HG03045 (cell line): ENCODE results near the gene ARHGAP15.

ENCODE experiments used
- ATAC-seq: cut with Tn5 transposase; IDR thresholded peaks from one replicate; pipeline ENCODE4 v1.9.1; 2021; ENCODE audit warnings: mild to moderate bottlenecking, moderate library complexity; ENCODE audit not compliant: unreplicated experiment

The ARHGAP15 gene

DNA sequence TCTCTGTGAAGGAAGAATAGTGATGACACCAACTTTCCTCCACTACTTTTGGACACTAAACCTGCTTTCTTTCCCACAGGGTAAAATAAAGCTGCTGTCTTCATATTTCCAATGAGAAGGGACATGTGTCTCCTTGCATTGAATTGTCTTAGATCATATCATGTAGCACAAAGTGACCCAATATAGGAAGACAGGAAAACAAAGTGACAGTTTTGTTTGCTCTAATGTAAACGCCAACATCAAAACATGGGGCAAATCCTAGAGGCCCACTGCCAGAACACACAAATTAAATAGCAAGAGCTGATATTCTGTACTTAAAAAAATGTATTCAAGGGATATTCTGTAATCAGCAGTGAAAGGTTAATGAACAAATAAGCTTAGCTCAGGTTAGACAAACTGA lies 36.1 kb downstream of the ARHGAP15 start:
- ATAC-seq = no peak

DNA sequence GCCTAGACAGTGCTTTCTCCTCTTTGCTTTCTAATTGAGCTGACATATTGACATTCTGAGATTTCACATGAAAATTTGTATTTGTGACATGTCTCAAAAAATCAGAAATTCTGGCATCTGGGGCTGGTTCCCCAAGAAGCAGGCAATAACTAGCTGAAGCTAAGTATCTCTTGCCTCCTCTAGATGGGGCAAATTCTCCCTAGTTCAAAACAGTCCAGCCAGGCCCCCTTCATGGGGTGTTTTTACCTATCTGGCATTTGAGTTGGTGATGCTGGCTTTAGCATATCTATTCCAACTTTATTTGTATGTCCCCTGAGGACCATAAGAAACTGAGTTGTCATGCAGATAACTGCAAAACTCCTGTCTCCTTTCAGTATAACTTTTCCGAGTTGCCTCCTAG lies 39.9 kb downstream of the ARHGAP15 start:
- ATAC-seq = no peak

DNA sequence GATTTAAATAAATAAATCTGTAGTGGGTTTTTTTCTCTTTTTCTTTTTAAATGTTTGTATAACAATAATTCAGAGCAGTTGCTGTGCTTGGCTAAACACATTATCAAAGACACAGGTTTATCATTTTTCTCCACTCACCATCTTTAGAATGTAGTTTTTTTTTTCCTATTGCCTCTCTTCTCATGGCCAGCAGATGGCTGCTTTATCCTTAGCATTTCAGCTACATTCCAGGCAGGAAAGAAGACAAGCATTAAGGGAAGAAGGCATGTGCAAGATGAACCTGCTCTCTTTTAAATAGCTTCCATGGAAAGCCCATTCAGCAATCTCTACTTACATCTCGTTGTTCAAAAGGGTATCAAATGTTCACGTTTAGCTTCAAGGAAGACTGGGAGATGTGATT lies 42.6 kb downstream of the ARHGAP15 start:
- ATAC-seq = no peak

DNA sequence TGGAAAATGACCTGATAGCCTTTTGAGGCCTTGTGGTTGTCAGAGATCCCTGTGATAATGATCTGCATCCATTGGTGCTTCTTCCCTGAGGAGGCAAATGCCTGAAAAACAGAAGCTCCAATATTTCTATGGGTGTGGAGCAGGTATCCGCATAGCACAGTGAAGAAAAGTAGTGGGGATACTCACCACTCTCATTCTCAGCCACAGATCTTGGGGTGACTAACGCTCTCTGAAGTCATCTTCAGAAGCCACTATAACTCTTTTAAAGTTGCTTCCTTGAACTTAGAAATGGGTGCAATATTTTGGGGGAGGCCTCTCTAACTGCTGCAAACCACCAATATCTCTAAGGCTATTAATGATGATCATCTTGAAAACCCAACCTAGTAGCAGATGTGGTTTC lies 46.2 kb downstream of the ARHGAP15 start:
- no peak for ATAC-seq

DNA sequence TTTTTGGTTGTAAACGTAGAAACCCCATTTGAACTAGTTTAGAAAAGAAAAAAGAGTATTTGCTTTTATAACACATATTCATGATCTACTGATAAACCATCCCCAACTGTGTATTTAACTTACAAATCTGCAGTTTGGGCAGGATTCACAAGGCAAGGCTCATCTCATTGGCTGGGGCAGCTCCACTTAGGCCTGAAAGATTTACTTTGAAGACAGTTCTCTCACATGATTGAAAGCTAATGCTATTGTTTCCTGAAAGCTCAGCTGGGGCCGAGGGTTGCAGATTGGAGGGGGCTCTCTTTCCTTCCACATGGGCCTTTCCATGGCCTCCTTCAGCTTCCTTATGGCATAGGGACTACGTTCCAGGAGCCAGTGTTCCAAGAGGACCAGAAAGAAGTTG lies 47.4 kb downstream of the ARHGAP15 start:
- peak; percentile 31 for ATAC-seq

DNA sequence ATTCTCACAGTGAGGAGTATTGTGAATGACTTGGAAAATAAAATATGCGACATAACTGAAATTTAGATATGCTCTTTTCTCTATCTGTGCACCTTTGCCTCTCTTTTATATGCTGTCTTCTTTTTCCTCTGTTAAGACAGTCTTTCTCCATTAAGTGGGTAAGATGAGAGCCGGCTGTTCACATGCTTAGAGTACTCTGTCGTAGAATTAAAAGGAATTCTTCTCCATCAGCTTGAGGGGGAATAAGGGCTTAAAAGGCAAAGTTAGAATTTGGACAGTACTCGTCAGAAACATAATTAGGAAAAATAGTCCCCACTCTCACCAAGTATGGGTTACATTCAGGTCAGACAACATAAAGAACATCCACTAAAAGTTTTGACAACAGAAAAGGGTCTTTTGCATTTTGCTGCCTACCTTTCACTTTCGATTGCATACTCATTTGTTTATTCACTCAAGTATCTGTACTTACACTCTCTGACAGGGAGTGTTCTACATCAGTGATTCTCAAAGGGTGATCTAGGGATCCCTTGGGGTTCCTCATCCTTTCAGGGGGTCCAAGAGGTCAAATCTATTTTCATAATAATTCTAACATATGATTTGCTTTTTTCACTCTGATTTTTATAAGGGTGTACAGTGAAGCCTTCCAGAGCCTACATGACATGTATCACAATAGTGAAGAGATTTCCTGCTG lies 48.0 kb downstream of the ARHGAP15 start:
- peak; percentile 94 for ATAC-seq

DNA sequence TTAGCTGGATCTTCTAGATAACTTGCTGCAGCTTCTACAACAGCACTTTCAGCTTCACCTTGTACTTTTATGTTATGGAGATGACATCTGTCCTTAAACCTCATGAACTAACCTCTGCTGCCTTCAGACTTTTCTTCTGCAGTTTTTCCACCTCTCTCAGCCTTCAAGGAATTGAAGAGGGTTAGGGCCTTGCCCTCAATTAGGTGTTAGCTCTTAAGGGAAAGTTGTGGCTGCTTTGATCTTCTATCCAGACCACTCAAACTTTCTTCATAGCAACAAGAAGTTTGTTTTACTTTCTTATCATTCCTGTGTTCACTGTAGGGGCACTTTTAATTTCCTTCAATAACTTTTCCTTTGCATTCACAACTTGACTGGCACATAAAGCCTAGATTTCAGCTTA lies 52.3 kb downstream of the ARHGAP15 start:
- ATAC-seq = no peak

DNA sequence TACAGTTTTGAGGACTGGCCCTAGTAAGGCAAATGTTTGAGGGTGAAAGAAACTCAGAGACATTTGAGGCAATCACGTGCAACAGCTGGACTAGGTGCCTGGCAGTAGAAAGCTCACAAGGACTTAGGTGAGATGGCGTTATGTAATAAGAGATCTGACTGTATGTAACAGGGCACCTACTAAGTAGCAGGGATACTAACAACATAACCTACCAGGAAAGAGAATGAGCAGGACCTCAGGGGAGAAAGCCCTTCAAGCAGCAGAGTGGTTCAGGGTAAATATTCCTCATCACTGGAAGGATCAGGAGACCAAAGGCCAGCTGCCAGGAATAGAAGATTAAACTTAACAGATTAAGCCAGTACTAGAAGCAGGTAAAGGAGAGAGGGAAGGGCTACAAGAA lies 53.4 kb downstream of the ARHGAP15 start:
- ATAC-seq = no peak

DNA sequence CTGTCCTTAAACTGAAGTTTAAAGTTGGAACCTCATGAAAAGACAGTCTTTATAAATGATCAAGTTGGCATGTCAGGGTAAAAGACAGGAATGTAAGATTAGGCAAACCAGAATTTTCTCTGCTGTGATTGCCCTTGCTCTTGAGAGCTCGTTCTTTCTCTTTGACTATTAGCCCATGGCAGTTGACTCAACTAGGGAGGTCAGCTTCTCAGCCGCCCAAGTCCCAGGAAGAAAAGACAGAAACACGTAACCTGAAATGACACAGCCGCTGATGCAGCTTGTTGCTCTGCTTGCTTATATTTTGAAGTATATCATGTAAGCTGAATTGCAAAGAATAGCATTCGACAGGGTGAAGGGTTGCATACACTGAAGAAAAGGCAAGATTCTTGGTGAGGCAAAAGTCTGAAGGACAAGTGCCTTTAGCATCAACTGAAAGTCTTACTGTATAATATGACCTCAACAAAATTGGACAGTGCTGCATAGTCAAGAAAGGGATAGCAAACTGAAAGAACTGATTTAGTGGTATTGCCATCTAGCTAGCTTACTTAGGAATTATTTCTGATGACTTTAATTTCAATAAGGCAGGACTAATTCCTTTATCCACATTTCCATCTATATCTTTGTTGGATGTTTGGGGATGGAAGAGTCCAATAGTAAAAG lies 54.7 kb downstream of the ARHGAP15 start:
- peak; percentile 90 for ATAC-seq

DNA sequence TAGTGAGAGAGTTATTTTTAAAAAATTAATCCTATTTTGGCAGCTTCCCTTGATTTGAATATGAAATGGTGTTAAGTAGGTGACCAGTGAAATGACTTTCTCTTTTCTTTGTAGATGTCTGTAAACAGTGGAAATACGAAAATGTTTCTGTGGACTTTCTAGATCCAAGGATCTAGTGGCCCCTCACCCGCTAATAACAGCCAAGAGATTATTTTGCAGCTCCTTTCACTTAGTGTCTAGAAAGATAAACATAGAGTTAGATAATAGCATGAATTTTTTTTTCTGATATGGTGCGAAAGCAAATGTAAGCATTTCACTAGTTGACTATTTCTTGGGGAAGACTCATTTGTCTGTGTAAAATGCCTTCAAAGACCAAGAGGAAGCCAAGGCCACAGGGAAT lies 57.7 kb downstream of the ARHGAP15 start:
- ATAC-seq = no peak

DNA sequence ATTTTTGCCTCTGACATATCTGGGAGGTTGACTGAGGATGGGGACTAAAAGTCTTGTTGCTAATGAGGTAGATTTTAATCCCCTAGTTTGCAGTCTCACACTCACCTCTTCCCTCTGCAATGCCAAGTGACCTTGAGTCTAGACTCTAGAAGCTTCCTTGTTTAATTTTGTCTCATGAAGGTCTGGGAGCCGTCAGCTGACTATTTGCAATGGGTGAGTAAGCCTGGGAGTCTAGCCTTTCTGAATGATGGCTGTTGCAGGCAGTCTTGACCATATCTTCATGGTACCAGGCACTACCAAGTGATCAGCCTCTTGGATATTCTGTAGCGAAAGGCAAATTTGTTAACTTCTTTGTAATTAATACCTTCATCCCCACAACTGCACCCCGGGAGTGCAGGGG lies 61.2 kb downstream of the ARHGAP15 start:
- no peak for ATAC-seq

DNA sequence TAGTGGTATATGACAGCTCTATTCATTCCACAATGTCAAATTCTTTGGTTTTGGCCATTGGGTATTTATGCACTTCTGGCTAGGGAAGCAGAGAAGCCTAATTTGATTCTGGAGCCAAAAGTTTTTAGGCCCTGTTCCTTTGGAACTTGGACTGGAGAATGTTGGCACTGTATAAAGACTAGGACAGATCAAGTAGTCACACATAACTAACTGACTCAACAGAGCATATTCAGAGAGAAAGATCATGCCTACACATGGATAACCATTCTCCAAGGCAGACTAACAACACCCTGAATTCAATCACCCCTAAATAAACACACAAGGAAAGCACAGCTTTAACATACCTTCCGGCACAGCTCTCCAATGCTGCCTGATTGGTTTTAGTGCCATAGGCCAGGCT lies 62.9 kb downstream of the ARHGAP15 start:
- no peak for ATAC-seq

DNA sequence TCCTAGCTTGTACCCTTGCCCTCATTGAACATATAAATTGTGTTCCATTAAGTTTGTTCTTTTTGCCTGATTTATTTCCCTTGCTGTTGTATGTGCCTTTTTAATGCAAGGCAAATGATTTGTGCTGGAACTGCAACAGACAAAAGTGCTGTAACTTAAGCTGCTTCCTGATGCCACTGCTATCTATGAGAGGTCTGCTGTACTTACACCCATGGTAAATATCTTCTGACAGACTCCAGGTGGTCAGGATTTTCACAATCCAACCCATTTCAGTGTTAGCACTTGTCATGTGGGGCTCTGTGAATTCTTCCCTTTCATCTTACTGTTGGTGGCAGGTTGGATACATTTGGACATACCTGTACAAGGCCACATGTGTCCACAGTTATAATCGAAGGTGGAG lies 63.5 kb downstream of the ARHGAP15 start:
- ATAC-seq = no peak

DNA sequence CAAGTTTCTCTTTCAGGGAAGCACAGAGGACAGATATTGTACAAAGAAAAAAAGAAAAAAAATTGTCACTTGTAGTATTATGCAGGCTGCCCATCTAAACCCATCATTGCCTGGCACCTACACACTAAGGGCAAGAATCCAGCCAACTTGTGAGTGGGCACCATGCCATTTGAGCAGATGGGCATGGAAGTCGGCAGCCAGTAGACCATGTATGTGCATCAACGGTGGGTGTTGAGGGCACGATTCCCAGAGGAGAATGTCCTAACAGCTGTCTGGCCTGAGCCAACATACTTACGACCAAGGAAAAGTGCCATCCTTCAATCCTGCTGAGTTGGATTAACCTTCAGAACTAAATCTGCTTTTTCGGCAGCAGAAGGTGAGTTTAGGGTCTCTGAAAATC lies 63.9 kb downstream of the ARHGAP15 start:
- ATAC-seq = no peak

DNA sequence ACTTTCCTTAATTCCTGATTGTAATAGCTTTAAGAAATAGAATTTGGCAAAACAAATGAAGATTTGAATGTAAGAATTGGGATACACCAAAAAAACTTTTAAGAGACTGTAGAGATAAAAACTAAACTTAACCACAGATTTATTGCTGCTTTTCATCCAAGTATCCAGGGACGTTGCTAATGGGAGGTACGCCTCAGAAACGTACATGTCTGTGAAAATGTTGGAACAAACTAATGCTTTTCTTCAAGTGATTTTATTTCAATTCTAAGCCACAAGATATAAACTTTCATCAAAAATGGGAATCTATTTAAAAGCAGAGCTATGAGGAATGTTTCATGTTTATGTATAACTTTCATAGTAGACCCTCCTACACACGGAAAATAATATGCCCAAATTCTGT lies 66.3 kb downstream of the ARHGAP15 start:
- ATAC-seq = no peak

DNA sequence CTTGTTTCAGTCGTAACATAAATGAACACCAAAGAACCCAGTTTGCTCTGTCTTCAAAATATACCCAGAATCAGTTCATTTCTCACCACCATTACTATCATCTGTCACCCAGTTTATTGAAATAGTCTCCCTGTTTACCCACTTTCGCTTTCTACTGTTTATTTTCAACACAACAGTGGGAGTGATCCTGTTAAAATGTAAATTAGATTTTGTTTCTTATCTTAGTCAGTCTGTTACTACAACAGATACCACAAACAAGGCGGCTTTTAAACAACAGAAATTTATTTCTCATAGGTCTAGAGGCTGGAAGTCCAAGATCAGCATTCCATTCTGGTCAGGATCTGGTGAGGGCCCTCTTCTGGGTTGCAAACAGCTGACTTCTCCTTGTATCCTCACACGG lies 74.8 kb downstream of the ARHGAP15 start:
- ATAC-seq = no peak

DNA sequence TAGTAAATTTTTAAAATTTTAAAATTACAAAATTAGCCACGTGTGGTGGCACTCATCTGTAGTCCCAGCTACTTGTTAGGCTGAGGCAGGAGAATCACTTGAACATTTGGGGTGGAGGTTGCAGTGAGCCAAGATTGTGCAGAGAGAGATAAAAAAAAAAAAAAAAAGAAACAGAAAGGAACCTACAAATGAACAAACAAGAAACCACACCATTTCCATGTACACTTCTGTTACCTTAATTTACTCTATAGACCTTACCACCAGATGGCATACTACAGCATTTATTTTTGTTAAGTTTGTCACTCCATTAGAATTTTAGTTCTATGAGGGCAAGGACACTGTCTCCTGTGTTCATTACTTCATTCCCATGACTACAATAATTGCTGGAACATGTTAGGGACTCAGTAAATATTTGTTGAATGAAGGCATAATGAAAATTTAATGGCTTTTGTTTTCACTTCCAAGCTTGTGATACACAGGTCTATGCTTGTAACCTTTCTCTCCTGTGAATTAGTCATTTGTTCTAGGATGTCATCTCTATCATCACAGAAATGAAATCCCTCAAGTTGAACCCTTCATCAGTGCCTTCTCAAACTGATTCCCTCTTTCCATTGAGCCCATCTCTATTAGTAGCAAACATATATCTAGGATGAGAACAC lies 76.0 kb downstream of the ARHGAP15 start:
- ATAC-seq = peak; percentile 59

DNA sequence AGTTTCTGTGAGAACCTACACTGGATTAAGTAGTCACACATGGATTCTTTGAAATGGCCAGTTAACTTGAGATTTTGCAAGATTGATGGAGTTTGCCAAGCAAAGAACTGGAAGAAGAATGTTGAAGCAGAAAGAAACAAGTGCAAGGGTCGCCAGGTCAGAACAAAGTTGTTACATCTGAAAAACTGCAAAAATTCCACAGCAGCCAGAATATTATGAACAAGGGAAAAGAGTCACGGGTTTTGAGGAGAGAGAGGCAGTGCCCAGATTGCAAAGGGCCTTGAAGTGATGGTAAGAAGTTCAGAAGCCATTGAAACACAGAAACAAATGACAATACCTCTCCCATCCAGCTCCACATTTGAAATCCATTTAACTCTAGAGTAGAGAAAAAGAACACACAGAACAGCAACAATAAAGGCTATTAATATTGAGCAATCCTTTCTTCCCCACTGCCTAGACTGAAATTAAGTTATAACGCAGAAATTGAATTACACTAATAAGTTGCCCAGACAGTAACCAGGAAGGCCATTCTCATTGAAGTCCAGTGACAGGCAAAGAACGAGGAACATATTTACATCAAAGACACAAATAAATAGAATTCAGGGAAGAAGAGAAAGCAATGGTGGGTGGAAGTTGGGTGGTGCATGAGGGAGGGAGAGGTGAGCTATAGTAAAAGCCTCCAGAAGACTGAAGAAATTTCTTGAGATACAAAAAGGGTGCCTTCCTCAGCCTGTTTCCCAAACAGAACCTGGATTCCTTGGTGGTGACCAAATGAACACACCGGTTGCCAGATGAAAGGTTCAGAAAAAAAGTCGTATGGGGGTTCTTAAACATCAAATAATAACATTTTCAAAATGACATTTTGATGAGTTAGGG lies 80.6 kb downstream of the ARHGAP15 start:
- ATAC-seq = no peak

DNA sequence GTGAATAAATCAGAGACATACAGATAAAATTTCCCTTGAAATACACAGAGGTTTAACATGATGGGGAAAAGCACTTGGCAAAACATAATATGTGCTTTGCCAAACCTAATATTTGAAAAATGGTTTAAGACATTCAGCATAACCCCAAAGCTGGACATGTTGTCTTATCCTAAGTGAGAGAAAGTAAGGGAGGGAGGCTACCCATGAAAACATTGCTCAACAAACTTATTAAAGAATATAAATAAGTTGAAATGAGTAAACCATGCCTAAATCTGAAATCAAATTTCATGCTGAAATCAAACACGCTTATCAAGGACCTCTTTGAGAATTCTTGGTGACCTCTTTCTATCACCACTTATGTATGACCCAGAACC lies 81.2 kb downstream of the ARHGAP15 start:
- ATAC-seq = no peak

DNA sequence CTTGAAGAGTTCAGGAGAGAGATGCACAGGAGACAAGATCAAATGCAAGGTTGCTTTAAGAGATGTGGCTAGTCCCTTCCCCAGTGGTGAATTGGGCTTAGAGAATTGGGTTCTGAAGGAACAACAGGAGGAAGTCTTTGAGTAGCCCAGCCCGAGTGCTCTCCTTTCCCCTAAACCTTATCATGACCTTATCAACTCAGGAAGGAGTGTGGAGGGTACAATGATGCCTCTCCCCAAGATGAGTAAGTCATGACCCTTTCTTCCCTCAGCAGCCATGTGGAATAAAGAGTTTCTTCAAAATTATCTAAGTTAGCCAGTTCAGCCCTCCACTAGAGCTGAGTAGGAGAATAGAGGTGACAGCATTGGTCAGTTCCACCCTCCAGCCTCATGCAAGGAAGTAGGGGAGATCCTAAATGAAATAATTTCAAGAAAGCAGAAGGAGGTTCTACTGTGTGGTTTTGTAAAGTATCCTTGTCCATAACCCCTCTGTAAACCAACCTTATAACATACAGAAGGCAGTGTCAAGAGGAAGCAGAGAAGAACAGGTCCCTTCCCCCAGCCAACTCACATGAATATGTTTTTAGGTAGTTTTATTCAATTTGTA lies 88.4 kb downstream of the ARHGAP15 start:
- ATAC-seq = no peak

DNA sequence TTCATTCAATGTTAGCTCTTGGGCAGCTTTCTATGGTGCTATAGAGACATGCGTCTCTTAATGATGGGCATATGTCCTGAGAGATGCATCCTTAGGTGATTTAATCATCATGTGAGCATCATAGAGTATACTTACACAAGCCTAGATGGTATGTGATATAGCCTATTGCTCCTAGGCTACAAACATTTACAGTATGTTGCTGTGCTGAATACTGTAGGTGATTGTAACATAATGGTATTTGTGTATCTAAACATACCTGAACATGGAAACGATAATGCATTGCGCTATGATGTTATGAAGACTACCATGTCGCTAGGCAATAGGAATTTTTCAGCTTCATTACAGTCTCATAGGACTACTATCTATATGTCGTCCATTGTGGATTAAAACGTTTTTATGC lies 89.4 kb downstream of the ARHGAP15 start:
- ATAC-seq = no peak
